GM12878 (cell line): ENCODE results near the gene CCDC28A.

Source experiments
- ATF3 ChIP-seq: IDR thresholded peaks from 2 replicates; pipeline ENCODE4 v1.6.1; 2011; ENCODE audit warnings: low read depth, mild to moderate bottlenecking, low read length, moderate library complexity, borderline replicate concordance; ENCODE audit errors: extremely low read depth
- CREM ChIP-seq: IDR thresholded peaks from 2 replicates; pipeline ENCODE4 v1.6.1; 2014; ENCODE audit warnings: antibody characterized with exemption, low read depth
- CTCF ChIP-seq, 3 experiments: IDR thresholded peaks in 2 of 3; conservative IDR thresholded peaks in 1 of 3; 2 replicates each; pipeline ENCODE4 v1.5.1; 2011; ENCODE audit warnings: low read depth in 3 of 3, low read length in 3 of 3, mild to moderate bottlenecking in 3 of 3, control low read depth in 2 of 3, moderate library complexity in 2 of 3, inconsistent platforms in 1 of 3, mixed read lengths in 1 of 3; ENCODE audit not compliant: control insufficient read depth in 2 of 3, insufficient read depth in 1 of 3; ENCODE audit errors: extremely low read depth in 1 of 3
- HDAC2 ChIP-seq: fragments of 200-600 bp; sonication (generic); IDR thresholded peaks from 2 replicates; pipeline ENCODE4 v1.6.1; 2017
- RFX5 ChIP-seq: IDR thresholded peaks from 2 replicates; pipeline ENCODE4 v1.6.1; 2011; ENCODE audit warnings: low read depth, low read length, improper control_type of control experiment
- SUZ12 ChIP-seq: fragments of 200-600 bp; sonication (generic); IDR thresholded peaks from one replicate; pipeline ENCODE4 v1.6.1; 2018; ENCODE audit warnings: antibody characterized with exemption, mild to moderate bottlenecking; ENCODE audit not compliant: unreplicated experiment
- TCF12 ChIP-seq: IDR thresholded peaks from 2 replicates; pipeline ENCODE4 v1.6.1; 2011; ENCODE audit warnings: low read depth, mild to moderate bottlenecking, low read length
- ZNF274 ChIP-seq: IDR thresholded peaks from one replicate; pipeline ENCODE4 v1.8.0; 2011; ENCODE audit not compliant: insufficient read length, insufficient read depth
- ZZZ3 ChIP-seq: IDR thresholded peaks from 2 replicates; pipeline ENCODE4 v1.6.1; 2011; ENCODE audit warnings: low read depth; ENCODE audit not compliant: control insufficient read depth, insufficient read length

GRCh38 chr6:138726757-138727097, 46.8 kb upstream of the CCDC28A start:
- TF ChIP-seq CTCF (IDR thresholded peaks at IDR 0.05 in 2 of 3, conservative IDR thresholded peaks at IDR 0.05 in 1 of 3; ENCODE audit: control insufficient read depth in 2 of 3, extremely low read depth in 1 of 3, insufficient read depth in 1 of 3, low read depth in 3 of 3, low read length in 3 of 3) (no peak), TCF12 (no peak), ATF3 (no peak), ZNF274 (no peak), ZZZ3 (no peak), HDAC2 (no peak), CREM (no peak), SUZ12 (no peak), RFX5 (no peak)
